Hepatocyte (in vitro differentiated cells): ENCODE measurements around the gene RNF222.

Source experiments
- EZH2 ChIP-seq: fragments of 200-600 bp; sonication (generic); IDR thresholded peaks from 2 replicates; pipeline ENCODE4 v1.6.1; 2016; ENCODE audit warnings: antibody characterized with exemption, mild to moderate bottlenecking, borderline replicate concordance
- EZH2phosphoT487 ChIP-seq: fragments of 200-600 bp; sonication (generic); IDR thresholded peaks from one replicate; pipeline ENCODE4 v1.6.1; 2018; ENCODE audit warnings: antibody characterized with exemption, mild to moderate bottlenecking, low read depth, moderate library complexity; ENCODE audit not compliant: unreplicated experiment, severe bottlenecking
- TF ChIP-seq, protein P1 (sequence below): fragments of 200-600 bp; sonication (generic); IDR thresholded peaks from 2 replicates; pipeline ENCODE4 v1.5.1; 2016; ENCODE audit warnings: antibody characterized with exemption, mild to moderate bottlenecking; ENCODE audit not compliant: poor library complexity

DNA sequence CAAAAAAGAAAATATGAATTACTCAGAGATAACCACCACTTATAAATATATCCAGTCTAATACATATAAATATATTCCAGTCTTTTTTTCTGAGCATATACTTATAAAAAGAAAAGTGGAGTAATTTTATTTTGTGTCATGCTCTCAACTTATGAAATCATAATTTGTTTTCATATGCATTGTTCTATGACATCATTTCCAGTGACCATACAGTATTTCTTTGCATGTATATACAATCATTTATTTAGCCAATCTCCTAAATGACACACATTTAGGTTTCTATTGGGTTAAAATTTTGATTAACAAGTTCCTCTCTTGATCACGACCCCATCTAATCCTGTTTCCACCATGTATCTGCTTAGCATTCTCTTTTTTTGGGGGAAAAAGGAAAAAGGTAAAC is 21.7 kb upstream of the RNF222 start:
- TF ChIP-seq EZH2phosphoT487 (no peak), EZH2 (no peak)
- TF ChIP-seq, protein P1, sequence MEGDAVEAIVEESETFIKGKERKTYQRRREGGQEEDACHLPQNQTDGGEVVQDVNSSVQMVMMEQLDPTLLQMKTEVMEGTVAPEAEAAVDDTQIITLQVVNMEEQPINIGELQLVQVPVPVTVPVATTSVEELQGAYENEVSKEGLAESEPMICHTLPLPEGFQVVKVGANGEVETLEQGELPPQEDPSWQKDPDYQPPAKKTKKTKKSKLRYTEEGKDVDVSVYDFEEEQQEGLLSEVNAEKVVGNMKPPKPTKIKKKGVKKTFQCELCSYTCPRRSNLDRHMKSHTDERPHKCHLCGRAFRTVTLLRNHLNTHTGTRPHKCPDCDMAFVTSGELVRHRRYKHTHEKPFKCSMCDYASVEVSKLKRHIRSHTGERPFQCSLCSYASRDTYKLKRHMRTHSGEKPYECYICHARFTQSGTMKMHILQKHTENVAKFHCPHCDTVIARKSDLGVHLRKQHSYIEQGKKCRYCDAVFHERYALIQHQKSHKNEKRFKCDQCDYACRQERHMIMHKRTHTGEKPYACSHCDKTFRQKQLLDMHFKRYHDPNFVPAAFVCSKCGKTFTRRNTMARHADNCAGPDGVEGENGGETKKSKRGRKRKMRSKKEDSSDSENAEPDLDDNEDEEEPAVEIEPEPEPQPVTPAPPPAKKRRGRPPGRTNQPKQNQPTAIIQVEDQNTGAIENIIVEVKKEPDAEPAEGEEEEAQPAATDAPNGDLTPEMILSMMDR = no peak
